Activated gamma-delta T cell (primary cell): ENCODE measurements around the gene ITCH.
"Not testable (repeated sequence)": the region's sequence is repeated elsewhere in the genome, so short reads cannot be mapped to it uniquely, and the experiment has no call there.

Source experiments
- DNase-seq: peaks from one replicate; lab custom pipeline; 2025; lab: John Stamatoyannopoulos, UW

ITCH gene

DNA sequence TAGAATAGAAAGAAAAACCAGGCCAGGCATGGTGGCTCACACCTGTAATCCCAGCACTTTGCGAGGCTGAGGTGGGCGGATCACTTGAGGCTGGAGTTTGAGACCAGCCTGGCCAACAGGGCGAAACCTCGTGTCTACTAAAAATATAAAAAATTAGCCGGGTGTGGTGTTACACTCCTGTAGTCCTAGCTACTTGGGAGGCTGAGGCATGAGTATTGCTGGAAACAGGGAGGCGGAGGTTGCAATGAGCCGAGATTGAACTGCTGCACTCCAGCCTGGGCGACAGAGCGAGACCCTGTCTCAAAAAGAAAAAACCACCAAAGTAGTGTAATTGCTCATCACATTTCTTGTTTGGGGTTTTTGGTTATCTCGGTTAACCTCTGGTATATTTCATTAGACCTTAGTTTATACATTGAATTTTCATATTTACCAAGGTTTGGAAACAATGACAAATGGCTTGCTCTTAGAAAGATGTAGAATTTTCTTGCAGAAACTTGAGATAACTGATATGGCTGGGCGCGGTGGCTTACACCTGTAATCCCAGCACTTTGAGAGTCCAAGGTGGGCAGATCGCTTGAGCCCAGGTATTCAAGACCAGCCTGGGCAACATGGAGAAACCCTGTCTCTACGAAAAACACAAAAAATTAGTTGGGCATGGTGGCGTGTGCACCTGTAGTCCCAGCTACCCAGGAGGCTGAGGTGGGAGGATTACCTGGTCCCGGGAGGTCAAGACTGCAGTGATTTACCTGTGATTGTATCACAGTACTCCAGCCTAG lies 14.2 kb downstream of the ITCH start:
- DNase-seq: no peak

DNA sequence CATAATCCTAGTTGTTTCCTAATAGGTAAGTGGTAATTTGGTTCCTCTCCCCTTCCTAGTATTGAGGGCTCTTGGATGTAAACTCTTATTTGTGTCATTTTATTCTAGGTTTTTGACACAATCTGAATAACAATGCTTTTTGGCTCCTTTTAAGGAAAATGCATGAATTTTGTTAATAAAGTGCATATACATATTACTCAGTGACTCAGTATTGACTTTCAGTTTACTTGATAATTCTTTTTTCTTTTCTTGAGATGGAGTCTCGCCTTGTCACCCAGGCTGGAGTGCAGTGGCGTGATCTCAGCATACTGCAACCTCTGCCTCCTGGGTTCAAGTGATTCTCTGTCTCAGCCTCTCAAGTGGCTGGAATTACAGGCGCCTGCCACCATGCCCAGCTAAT lies 19.1 kb downstream of the ITCH start:
- no peak for DNase-seq

DNA sequence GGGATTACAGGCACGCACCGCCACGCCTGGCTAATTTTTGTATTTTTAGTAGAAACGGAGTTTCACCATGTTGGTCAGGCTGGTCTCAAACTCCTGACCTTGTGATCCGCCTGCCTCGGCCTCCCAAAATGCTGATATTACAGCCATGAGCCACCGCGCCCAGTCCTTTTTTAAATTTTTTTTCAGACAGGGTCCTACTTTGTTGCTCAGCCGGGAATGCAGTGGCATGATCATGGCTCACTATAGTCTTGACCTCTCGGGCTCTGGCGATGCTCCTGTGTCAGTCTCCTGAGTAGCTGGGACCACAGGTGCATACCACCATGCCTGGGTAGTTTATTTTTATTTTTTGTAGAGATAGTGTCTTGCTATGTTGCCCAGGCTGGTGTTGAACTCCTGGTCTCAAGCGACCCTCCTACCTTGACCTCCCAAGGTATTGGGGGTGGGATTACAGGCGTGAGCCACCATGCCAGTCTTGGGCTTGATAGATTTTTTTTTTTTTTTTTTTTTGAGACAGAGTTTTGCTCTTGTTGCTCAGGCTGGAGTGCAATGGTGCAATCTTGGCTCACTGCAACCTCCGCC lies 19.9 kb downstream of the ITCH start:
- not testable (repeated sequence) for DNase-seq

GRCh38 chr20:34385464-34385863 lies 22.4 kb downstream of the ITCH start:
- DNase-seq: no peak

- DNase-seq: no peak
These were observed 24.9 kb downstream of the ITCH start for GRCh38 chr20:34388000-34388399.

DNA sequence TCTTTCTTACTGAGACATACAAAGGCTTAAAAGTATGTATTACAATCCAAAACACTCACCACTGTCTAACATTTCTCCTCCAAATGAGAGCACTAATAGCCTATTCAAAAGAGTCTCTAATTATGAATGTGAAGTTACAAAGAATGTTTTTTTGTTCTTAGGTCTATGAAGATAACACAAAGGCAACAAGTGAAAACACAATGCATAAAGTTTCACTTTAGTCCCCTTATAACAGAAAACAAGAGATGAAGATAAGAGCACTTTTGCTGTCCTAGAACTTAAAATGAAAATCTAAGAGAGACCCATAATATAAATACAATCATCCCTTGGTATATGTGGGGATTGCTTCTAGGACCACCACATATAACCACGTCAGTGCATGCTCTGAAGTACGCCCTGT lies 25.6 kb downstream of the ITCH start:
- DNase-seq: no peak

GRCh38 chr20:34389206-34389953 lies 26.3 kb downstream of the ITCH start:
- DNase-seq: no peak

GRCh38 chr20:34389954-34390555 lies 27.0 kb downstream of the ITCH start:
- no peak for DNase-seq

DNA sequence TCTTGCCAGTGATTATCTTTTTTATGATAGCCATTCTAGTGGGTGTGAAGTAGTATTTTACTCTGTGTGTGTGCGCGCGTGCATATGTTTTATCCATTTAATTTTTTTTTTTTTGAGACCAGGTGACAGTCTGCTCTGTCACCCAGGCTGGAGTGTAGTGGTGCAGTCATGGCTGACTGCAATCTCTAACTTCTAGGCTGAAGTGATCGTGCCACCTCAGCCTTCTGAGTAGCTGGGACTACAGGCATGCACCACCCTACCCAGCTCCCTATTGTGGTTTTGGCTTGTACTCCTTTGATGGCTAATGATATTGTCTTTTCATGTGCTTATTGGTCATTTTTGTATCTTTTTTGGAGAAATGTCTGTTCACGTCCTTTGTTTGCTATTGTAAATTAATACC lies 33.3 kb downstream of the ITCH start:
- DNase-seq: no peak

DNA sequence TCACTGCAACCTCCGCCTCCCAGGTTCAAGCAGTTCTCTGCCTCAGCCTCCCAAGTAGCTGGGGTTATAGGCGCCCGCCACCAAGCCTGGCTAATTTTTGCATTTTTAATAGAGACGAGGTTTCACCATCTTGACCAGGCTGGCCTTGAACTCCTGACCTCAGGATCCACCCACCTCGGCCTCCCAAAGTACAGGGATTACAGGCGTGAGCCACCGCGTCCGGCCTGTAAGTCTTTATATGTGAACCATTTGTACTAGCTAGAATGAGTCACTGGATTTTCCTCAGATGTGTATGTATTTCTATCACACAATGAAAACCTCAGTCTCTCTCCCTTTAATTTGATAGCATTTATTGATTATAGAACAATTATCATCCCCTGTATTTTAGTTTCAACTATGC lies 34.0 kb downstream of the ITCH start:
- no peak for DNase-seq

GRCh38 chr20:34400776-34401175 lies 37.7 kb downstream of the ITCH start:
- DNase-seq: not testable (repeated sequence)

DNA sequence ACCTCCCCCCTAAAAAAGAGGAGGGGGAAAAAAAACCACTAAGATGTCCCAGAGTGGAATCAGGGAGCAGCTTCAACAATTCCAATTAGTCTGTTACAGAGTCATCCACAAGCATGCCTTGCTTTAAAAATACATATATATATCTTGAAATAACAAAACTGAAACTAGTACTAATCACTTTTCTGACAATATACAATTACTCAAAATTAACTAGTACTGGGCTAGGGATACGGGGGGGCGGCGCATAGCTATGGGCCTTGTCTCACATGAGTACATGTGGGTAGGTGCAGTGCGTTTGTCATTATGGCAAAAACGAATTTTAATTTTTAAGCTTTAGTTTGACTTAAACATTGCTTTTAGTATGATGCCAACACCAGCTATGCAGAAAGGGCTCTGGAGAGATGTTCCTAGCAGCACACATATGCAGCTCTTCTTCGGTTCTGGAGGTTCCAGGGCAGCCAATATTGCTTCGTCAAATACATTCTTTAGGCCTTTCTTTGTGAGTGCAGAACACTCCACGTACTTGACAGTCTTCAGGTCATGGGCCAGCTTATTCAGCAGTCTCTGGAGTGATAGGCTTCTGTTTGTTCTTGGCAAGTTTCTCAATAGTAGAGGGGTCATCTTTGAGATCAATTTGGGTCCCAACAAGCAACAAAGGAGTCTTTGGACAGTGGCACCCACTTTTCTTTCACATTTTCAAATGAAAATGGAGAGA lies 38.8 kb downstream of the ITCH start:
- DNase-seq: no peak

DNA sequence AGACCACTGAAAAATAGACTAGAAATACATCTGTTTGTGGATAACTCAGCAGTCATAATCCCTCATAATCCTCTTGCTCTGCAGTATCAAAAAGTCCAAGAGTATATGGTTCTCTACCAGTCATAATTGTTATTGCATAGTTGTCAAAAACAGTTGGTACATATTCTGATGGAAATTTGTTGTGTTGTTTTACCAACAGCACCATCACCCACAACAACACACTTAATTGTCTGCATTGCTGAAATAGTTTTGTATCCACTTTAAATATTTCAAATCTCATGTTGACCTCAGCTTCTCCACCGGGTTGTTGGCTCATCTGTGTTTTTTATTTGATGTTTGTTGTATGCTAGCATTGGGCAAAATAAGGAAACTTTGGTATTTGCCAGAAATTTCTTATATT lies 39.4 kb downstream of the ITCH start:
- no peak for DNase-seq

- no peak for DNase-seq
These were observed 40.2 kb downstream of the ITCH start for GRCh38 chr20:34403063-34403827.

DNA sequence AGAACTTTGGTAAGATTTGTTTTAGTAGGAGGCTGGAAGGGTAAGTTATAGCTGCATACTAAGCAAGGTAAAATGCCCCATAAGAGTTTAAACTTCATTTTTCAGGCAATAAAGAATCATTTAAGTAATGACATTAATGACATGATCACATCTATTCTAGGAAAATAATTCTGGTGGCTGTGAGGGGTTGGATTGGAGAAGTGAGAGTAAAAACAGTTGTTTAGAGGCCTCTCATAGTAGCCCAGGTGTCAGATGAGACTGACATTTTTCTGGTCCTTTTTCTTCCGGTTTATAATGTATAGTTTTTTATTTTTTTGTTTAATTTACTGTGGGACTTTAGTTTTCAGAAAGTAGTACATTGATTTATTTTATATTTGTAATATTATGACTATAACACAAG lies 40.8 kb downstream of the ITCH start:
- no peak for DNase-seq

DNA sequence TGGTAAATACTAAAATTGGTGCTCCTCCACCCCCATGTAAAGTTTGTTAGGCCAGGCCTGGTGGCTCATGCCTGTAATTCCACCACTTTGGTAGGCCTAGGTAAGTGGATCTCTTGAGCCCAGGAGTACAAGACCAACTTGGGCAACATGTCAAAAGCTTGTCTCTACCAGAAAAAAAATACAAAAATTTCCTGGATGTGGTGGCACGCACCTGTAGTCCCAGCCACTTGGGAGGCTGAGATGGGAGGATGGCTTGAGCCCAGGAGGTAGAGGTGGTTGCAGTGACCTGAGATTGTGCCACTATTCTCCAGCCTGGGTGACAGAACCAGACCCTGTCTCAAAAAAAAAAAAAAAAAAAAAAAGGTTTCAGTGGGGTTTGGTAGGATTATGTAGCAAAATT lies 41.7 kb downstream of the ITCH start:
- DNase-seq: no peak

DNA sequence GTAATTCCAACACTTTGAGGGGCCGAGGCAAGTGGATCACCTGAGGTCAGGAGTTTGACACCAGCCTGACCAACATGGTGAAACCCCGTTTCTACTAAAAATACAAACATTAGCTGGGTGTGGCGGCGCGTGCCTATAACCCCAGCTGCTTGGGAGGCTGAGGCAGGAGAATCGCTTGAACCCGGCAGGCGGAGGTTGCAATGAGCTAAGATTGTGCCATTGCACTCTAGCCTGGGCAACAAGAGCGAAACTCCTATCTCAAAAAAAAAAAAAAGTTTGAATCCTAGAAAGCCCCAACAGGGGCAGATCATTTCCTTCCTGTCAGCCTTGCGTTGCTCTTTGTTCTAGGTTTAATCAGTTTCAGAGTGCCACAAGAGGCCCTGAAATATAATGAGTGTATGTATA lies 42.2 kb downstream of the ITCH start:
- DNase-seq: not testable (repeated sequence)

GRCh38 chr20:34405942-34406341 lies 42.9 kb downstream of the ITCH start:
- not testable (repeated sequence) for DNase-seq

DNA sequence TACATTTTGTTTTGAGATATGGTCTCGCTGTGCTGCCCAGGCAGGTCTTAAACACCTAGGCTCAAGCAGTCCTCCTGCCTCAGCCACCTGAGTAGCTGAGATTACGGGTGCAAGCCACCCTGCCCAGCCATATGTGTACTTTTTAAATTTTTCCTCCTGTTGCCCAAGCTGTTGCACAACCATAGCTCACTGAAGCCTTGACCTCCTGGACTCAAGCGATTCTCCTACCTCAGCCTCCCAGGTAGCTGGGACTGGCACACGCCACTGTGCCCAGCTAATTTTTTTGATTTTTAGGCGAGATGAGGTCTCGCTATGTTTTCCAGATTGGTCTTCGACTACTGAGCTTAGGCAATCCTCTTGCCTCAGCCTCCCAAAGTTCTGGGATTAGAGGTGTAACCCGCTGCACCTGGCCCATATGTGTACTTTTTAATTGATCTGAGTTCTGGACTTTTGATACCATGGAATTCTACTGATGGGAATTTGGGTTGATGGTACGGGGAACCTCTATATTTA lies 44.9 kb downstream of the ITCH start:
- DNase-seq: no peak

DNA sequence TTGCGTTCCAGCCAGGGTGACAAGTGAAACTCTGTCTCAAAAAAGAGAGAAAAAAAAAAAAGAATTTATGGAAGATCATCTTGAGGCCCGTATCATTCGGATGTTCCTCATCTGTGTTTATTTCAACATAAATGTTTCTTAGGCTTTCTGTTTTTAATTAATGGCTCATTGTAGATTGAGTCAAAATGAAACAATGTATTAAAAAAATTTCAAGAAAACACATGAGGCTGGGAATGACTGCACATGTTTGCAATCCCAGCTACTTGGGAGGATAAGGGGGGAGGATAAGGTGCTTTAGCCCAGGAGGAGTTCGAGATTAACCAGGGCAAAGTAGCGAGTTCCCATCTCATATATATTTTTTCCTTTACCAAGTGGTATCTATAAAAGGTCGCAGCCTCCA lies 47.3 kb downstream of the ITCH start:
- DNase-seq: no peak

GRCh38 chr20:34412453-34412852 lies 49.4 kb downstream of the ITCH start:
- DNase-seq: no peak
